ENCODE data around the gene LGR5.

DNA sequence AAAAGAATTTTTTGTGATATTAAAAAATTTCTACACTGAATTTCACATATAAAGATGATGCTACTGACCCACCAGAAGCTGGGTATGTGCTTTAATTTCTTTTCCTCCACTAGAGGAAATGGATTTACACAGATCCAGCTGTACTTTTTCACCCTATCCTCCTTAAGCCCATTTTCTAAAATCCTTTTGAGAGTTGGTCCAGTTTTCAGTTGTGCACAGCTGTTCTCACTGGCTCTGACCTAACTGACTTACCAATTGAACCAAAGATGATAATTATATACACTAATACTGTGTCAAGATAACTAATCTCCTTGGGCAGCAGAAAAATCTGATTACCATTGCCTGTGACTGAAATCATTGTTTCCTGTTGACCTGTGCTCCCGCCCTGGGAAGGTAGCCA lies 115.6 kb downstream of the LGR5 start:
- TF ChIP-seq REST (IDR thresholded peaks at IDR 0.05; ENCODE audit: low read depth), result no peak
- TF ChIP-seq EP300 (IDR thresholded peaks at IDR 0.05; ENCODE audit: borderline replicate concordance), result no peak
- TF ChIP-seq ZBTB7A (IDR thresholded peaks at IDR 0.05; ENCODE audit: low read depth), result no peak
- no peak for TF ChIP-seq EGR1 (IDR thresholded peaks at IDR 0.05)
- TF ChIP-seq, protein P1, sequence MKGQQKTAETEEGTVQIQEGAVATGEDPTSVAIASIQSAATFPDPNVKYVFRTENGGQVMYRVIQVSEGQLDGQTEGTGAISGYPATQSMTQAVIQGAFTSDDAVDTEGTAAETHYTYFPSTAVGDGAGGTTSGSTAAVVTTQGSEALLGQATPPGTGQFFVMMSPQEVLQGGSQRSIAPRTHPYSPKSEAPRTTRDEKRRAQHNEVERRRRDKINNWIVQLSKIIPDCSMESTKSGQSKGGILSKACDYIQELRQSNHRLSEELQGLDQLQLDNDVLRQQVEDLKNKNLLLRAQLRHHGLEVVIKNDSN (IDR thresholded peaks at IDR 0.05), result no peak
- TF ChIP-seq YY1 (IDR thresholded peaks at IDR 0.05; ENCODE audit: low read depth), result no peak
- no peak for TF ChIP-seq TCF12 (IDR thresholded peaks at IDR 0.05; ENCODE audit: low read depth)
- no peak for TF ChIP-seq TEAD4 (IDR thresholded peaks at IDR 0.05)
- no peak for TF ChIP-seq TAF1 (IDR thresholded peaks at IDR 0.05; ENCODE audit: low read depth)
- no peak for TF ChIP-seq RAD21 (IDR thresholded peaks at IDR 0.05; ENCODE audit: low read depth)
- TF ChIP-seq CREB1 (IDR thresholded peaks at IDR 0.05; ENCODE audit: low read depth), result no peak
